GM21381 (cell line): ENCODE results near the gene MBOAT1.
"Not testable (repeated sequence)": the region's sequence is repeated elsewhere in the genome, so short reads cannot be mapped to it uniquely, and the experiment has no call there.

ENCODE experiments used
- ATAC-seq: cut with Tn5 transposase; IDR thresholded peaks from one replicate; pipeline ENCODE4 v1.9.1; 2021; ENCODE audit warnings: mild to moderate bottlenecking, moderate library complexity; ENCODE audit not compliant: unreplicated experiment

Gene MBOAT1

GRCh38 chr6:20203561-20204511 lies 8.4 kb downstream of the MBOAT1 start:
- no peak for ATAC-seq

DNA sequence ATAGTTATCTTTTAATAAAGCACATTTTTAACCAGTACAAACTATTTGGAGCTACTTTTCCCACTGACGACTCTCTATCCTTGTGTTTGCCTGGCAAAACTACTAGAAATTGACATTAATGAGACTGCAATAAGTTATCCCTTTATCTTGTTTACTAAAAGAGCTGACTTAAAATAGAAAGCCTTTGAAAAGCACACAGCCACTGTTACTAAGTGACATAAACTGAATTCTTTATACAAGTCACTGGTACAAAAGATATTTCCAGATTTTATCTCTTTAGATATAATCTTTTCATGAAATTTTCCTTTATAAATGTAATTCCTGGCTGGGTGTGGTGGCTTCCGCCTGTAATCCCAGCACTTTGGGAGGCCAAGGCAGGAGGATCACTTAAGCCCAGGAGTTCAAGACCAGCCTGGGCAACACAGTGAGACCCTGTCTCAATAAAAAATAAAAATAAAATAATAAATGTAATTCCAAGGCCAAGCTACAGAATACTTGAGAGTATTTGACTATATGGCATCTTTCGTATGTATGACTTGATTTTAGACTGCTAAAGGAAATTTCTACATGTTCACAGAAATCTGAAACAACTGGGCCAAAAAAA lies 9.5 kb downstream of the MBOAT1 start:
- ATAC-seq, result no peak

DNA sequence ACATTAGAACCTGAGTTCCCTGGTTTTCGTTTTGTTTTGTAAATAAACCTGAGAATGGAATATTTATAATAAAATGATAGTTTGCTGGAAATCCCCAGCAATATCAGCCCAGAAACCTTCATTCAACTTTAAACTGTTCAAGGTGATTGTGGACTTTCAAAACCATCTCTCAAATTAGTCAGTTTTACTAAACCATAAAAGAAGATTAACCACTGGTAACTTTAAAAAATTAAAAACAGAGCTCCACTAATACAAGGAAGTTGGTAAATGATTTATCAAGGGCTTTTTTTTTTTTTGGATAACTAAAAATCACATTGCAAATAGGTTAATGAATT lies 10.0 kb downstream of the MBOAT1 start:
- ATAC-seq, result peak; percentile 30

DNA sequence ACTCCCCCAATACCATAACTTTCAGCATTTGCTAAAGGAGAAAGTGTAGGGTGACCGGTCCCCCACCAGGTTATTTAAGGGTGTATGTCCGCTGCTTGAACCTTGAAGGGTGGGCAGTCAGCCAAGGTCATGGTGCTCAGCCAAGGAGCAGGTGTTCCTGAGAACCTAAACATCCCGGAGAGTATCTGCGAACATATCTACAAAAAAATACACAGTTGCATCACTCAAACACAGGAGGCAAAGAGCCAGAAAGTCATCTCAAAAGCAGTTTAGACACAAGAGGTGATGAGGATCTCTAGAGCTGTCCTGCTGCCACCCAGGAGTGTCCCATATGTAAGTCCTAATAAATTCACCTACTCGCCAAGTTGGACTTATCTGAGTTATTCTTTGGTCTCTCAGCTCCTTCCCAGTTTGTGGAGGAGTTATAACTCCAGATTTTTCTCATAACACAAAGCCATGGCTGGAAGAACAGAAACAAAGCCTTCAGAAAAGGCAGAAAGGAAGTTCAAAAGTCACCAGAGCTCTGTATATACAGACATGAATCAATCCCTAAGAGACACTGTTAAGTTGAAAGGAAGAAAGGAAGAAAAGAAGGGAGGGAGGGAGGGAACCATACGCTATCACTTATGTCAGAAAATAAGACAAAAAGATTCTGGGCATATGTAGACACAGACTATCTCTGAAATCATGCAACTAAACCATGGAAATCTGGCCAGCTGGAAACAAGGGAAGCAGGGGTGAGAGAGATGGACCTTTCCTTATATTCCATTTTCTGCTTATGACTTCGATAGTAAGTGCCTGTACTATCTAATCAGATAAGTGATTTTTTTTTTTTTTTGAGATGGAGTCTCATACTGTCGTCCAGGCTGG lies 11.3 kb downstream of the MBOAT1 start:
- no peak for ATAC-seq

- no peak for ATAC-seq
These were observed 13.5 kb downstream of the MBOAT1 start for GRCh38 chr6:20198775-20199174.

GRCh38 chr6:20198156-20198774 lies 14.0 kb downstream of the MBOAT1 start:
- ATAC-seq, result no peak

DNA sequence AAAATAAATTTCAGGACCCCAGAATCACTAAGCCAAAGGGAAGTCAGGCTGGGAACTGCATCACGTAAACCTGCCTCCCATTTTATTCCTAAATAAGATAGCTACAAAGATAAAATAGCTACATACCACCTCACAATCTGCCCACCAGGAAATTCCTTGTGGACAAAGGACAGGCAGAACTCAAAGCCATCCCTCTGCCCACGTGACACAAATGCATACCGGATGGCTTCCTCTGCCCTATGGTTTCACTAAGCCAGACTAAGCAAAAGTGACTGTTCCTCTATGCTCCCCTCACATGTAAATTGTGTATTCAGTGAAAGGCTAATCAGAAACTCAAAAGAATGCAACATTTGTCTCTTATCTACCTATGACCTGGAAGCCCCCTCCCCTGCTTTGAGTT lies 15.0 kb downstream of the MBOAT1 start:
- ATAC-seq, result no peak

- no peak for ATAC-seq
These were observed 19.6 kb downstream of the MBOAT1 start for GRCh38 chr6:20192625-20193024.

- ATAC-seq, result no peak
These were observed 20.3 kb downstream of the MBOAT1 start for GRCh38 chr6:20191992-20192391.

- no peak for ATAC-seq
These were observed 23.6 kb downstream of the MBOAT1 start for GRCh38 chr6:20188630-20189075.

GRCh38 chr6:20186981-20187380 lies 25.3 kb downstream of the MBOAT1 start:
- no peak for ATAC-seq

- ATAC-seq, result no peak
These were observed 28.6 kb downstream of the MBOAT1 start for GRCh38 chr6:20183706-20184105.

GRCh38 chr6:20182926-20183521 lies 29.2 kb downstream of the MBOAT1 start:
- no peak for ATAC-seq

DNA sequence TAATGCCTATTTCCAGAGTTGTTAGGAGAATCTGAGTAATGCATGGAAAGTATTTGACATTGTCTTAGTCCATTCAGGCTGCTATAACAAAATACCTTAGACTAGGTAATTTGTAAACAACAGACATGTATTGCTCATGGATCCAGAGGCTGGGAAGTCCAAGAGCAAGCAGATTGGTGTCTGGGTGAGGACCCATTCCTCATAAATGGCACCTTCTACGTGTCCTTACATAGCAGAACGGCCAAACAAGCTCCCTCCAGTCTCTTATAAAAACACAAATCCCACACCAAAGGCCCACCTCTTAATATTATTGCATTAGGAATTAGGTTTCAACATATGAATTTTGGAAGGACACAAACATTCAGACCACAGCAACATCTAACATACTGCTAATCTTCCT lies 30.2 kb downstream of the MBOAT1 start:
- ATAC-seq, result no peak

DNA sequence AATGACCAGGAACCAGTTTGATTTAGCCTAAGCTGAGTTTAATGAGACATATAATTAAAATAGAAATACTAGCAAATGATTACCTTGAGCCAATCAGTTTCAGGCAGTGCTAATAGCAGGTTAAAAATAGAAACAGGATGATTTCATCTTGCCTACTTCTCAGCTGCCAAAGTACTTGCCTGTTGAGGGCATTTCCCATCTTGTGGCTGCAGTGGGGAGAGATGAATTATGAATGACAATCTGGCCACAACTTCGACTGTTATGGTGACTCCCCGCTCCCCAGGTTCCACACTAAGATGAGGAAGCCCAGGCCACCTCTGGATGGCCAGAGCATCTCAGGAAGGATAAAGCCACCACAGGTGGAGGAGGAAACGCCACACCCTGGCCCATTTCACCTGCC lies 31.3 kb downstream of the MBOAT1 start:
- ATAC-seq, result peak; percentile 63

- not testable (repeated sequence) for ATAC-seq
These were observed 32.8 kb downstream of the MBOAT1 start for GRCh38 chr6:20179287-20180045.

- ATAC-seq, result no peak
These were observed 33.9 kb downstream of the MBOAT1 start for GRCh38 chr6:20178327-20178726.

- no peak for ATAC-seq
These were observed 36.4 kb downstream of the MBOAT1 start for GRCh38 chr6:20175810-20176410.
